ENCODE results near the gene IGF2BP1. TPM values are rescaled to one million over a fixed set of nuclear protein-coding genes. Genes with fewer than 3 reads are reported as not detected.

Gene IGF2BP1
- total RNA-seq, 1 experiment from 2014 or later, result 434 TPM

- no peaks in the 10 kb centered on the region for H4K20me1 ChIP-seq (ENCODE audit: control insufficient read depth, insufficient read depth, insufficient read length)
- H2AK5ac ChIP-seq (ENCODE audit: insufficient read length, low read length), result no peak overlapping the region
- no peak overlapping the region for H3K9ac ChIP-seq (ENCODE audit: extremely low read depth, insufficient read length, low read length)
- no peak overlapping the region for H2BK15ac ChIP-seq (ENCODE audit: low read depth, low read length)
- H3K9me3 ChIP-seq (ENCODE audit: control insufficient read depth, low read depth, low read length), result no peaks in the 10 kb centered on the region
- H3K56ac ChIP-seq (ENCODE audit: insufficient read length, low read depth, low read length), result no peak overlapping the region
- Mint-ChIP-seq H3K9me3 (no peaks in the 10 kb centered on the region; a peak in 1 of 5 replicates), H3K4me3 (no peak overlapping the region), H3K36me3 (ENCODE audit: insufficient read depth in 1 of 3, low read depth in 3 of 3) (no peaks in the 10 kb centered on the region), H3K27ac (no peak overlapping the region), H3K4me1 (no peaks in the 10 kb centered on the region), H3K27me3 (ENCODE audit: low read depth) (no peaks in the 10 kb centered on the region)
- no peak overlapping the region for H3T11ph ChIP-seq (ENCODE audit: low read length)
- no peaks in the 10 kb centered on the region for H3K23me2 ChIP-seq (ENCODE audit: insufficient read length, low read depth, low read length, poor library complexity, severe bottlenecking)
- H3K14ac ChIP-seq (ENCODE audit: insufficient read depth, low read length), result no peak overlapping the region
- H4K5ac ChIP-seq (ENCODE audit: insufficient read length, low read depth, low read length), result no peak overlapping the region
- H3K4me2 ChIP-seq (ENCODE audit: insufficient read depth, insufficient read length, low read length), result no peak overlapping the region
- H4K91ac ChIP-seq (ENCODE audit: insufficient read length, low read depth, low read length), result no peak overlapping the region
- no peaks in the 10 kb centered on the region for H3K27me3 ChIP-seq (ENCODE audit: insufficient read depth, low read length)
- DNase-seq, result no peak
- H3K27ac ChIP-seq (ENCODE audit: insufficient read length, low read depth, low read length), result no peak overlapping the region
- no peak overlapping the region for H2BK12ac ChIP-seq (ENCODE audit: insufficient read length, low read depth, low read length)
- H3K4ac ChIP-seq (ENCODE audit: low read depth, low read length), result no peak overlapping the region
- H3K4me1 ChIP-seq (ENCODE audit: insufficient read depth, low read length), result no peaks in the 10 kb centered on the region
- H3K18ac ChIP-seq (ENCODE audit: insufficient read length, low read depth, low read length), result no peak overlapping the region
- H3K79me1 ChIP-seq (ENCODE audit: insufficient read depth, low read depth, low read length, poor library complexity, severe bottlenecking), result no peaks in the 10 kb centered on the region
- no peak overlapping the region for H4K8ac ChIP-seq (replicated peaks; ENCODE audit: insufficient read length, low read depth, low read length)
- no peak overlapping the region for H2BK120ac ChIP-seq (ENCODE audit: low read depth, low read length, poor library complexity, severe bottlenecking)
- TF ChIP-seq CTCF (conservative IDR thresholded peaks at IDR 0.05), result no peak
- no peak overlapping the region for H2BK20ac ChIP-seq (ENCODE audit: low read depth, low read length, poor library complexity, severe bottlenecking)
- H2BK5ac ChIP-seq (ENCODE audit: insufficient read length, low read length), result no peak overlapping the region
- H3K79me2 ChIP-seq (ENCODE audit: insufficient read depth, low read length), result no peaks in the 10 kb centered on the region
- H2AFZ ChIP-seq (ENCODE audit: low read length), result no peak overlapping the region
- H3K23ac ChIP-seq (ENCODE audit: insufficient read length, low read depth, low read length), result no peak overlapping the region
Observed at GRCh38 chr17:49100601-49101000, 103.4 kb downstream of the IGF2BP1 start.

All from H9 (cell line).